ENCODE results near the gene ANKRD17.

ANKRD17 gene

DNA sequence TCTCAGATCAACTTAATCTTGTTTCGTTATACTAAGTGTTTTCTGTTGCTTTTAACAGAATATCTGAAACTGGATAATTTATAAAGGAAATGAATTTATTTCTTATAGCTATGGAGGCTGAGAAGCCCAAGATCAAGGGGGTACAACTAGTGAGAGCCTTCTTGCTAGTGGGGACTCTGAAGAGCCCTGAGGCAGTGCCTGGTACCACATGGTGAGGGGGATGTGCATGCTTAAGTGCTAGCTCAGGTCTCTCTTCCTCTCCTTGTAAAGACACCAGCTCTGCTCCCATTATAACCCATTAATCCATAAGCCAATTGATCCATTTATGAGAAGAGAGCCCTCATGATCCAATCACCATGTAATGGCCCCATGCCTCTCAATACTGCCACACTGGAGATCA is 207.0 kb downstream of the ANKRD17 start:
- TF ChIP-seq CTCF (IDR thresholded peaks at IDR 0.05; ENCODE audit: insufficient read depth, low read depth, low read length, missing control alignments): no peak
- DNase-seq (ENCODE audit: low read depth): no peak
- H3K4me3 ChIP-seq (ENCODE audit: low read depth, low read length): no peak overlapping the region

GRCh38 chr4:73045879-73046278 is 212.7 kb downstream of the ANKRD17 start:
- DNase-seq (ENCODE audit: low read depth): no peak
- no peak for TF ChIP-seq CTCF (IDR thresholded peaks at IDR 0.05; ENCODE audit: insufficient read depth, low read depth, low read length, missing control alignments)
- no peak overlapping the region for H3K4me3 ChIP-seq (ENCODE audit: low read depth, low read length)

DNA sequence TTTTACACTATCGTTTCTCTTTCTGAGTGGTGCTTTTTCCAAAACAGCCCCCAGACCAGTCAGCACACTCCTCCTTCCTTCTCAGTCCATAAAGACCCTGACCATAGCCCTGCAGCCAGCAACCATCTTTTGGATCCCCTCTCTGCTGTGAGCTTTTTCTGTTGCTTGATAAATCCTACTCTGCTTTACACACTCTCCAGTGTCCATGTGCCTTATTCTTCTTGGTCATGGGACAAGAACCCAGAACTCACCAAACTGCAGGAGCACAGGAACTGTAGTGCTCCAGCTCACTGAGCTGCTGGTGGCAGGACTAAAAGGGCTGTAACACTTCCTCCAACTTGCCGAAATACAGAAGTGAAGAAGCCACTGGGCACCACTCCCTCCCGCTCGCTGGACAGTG is 221.5 kb downstream of the ANKRD17 start:
- no peak for DNase-seq (ENCODE audit: low read depth)
- TF ChIP-seq CTCF (IDR thresholded peaks at IDR 0.05; ENCODE audit: insufficient read depth, low read depth, low read length, missing control alignments): no peak
- H3K4me3 ChIP-seq (ENCODE audit: low read depth, low read length): no peak overlapping the region

GRCh38 chr4:73036123-73036522 is 222.5 kb downstream of the ANKRD17 start:
- peak; percentile 11 for DNase-seq (ENCODE audit: low read depth)
- no peak for TF ChIP-seq CTCF (IDR thresholded peaks at IDR 0.05; ENCODE audit: insufficient read depth, low read depth, low read length, missing control alignments)
- no peak overlapping the region for H3K4me3 ChIP-seq (ENCODE audit: low read depth, low read length)

DNA sequence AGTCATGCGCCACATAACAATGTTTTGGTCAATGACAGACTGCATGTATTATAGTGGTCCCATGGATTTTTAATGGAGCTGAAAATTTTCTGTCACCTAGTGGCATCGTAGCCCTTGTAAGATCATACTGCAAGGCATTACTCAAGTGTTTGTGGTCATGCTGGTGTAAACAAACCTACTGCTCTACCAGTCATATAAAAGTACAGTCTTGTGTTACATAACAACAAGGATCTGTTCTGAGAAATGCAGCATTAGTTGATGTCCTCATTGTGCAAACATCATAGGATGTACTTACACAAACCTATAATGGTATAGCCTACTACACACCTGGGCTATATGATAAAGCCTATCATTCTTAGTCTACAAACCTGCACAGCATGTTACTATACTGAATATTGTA is 223.7 kb downstream of the ANKRD17 start:
- no peak for TF ChIP-seq CTCF (IDR thresholded peaks at IDR 0.05; ENCODE audit: insufficient read depth, low read depth, low read length, missing control alignments)
- DNase-seq (ENCODE audit: low read depth): no peak

DNA sequence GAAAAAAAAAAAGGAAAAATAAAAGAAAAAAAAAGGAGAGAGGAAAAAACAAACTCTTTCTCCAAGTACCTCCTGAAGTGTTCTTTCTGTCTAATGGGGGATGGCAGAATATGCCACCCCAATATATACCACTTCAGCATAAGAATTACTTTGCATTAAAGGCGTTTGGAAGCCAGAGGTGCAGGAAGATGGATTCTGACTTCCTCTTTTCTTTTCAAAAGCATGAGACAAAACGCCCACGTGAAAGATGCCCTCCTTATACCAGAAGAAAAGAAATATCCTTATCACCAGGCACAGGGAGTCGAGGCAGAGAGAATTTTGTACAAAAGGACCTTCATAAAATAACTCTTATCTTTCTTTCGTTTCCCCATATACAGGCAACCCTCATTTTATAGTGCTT is 230.0 kb downstream of the ANKRD17 start:
- H3K4me3 ChIP-seq (ENCODE audit: low read depth, low read length): no peak overlapping the region
- DNase-seq (ENCODE audit: low read depth): no peak
- TF ChIP-seq CTCF (IDR thresholded peaks at IDR 0.05; ENCODE audit: insufficient read depth, low read depth, low read length, missing control alignments): no peak

More for the DNA sequence above, 223.7 kb downstream of the ANKRD17 start:
- no peak overlapping the region for H3K4me3 ChIP-seq (ENCODE audit: low read depth, low read length)

All from GM12865 (cell line).